K562 (cell line): ENCODE data around the gene ANKRD13B. TPM values are rescaled to one million over a fixed set of nuclear protein-coding genes. Genes with fewer than 3 reads are reported as not detected.

ENCODE experiments used
- CHD7 ChIP-seq: fragments of 200-600 bp; sonication (generic); IDR thresholded peaks from one replicate; pipeline ENCODE4 v1.6.1; 2012; ENCODE audit warnings: mild to moderate bottlenecking, low read depth, low read length, inconsistent platforms
- CREB3 ChIP-seq: fragments of 450-650 bp; conservative IDR thresholded peaks from 2 replicates; pipeline ENCODE4 v1.6.1; 2016; ENCODE audit warnings: missing genetic modification characterization, low read depth, mild to moderate bottlenecking, missing compliant biosample characterization, moderate library complexity
- YBX1 ChIP-seq: fragments of 450-650 bp; IDR thresholded peaks from 2 replicates; pipeline ENCODE4 v1.7.1; 2016; ENCODE audit warnings: mild to moderate bottlenecking
- ZBED1 ChIP-seq: IDR thresholded peaks from 2 replicates; pipeline ENCODE4 v1.6.1; 2014
- ZNF518B ChIP-seq: fragments of 250-450 bp; sonication (Bioruptor Pico); IDR thresholded peaks from 2 replicates; pipeline ENCODE4 v1.5.0; 2021; ENCODE audit warnings: mild to moderate bottlenecking, moderate library complexity
- ZNF639 ChIP-seq, 2 experiments: fragments of 200-800 bp in 1 of 2; sonication (Bioruptor generic) in 1 of 2; sonication (generic) in 1 of 2; formaldehyde crosslinking in 1 of 2; IDR thresholded peaks in 1 of 2; conservative IDR thresholded peaks in 1 of 2; 2 replicates each; pipeline versions ENCODE4 v1.5.0 to v1.6.1; 2016 to 2020; ENCODE audit warnings: missing compliant biosample characterization in 1 of 2, missing genetic modification characterization in 1 of 2, missing genetic modification reagents in 1 of 2
- polyA plus RNA-seq, 8 experiments: library from polyadenylated mRNA; depleted of rRNA in 4 of 8; stranded (reverse) in 5 of 8; unstranded in 3 of 8; fragments of >200 nt; fragmentation: Nextera tagmentation in 2 of 8; fragmentation: Illumina TruSeq in 1 of 8; extraction: Ambion mirVana in 2 of 8; extraction: Trizol in 1 of 8; gene quantifications; 2 replicates each; pipeline versions ENCODE4 v1.2.1 to v1.2.3, GENCODE V29; 2011 to 2014; ENCODE audit warnings: inconsistent platforms in 1 of 8, missing spikeins in 1 of 8
- total RNA-seq, 7 experiments: library from RNA; depleted of rRNA in 6 of 7; stranded (reverse); fragments of >200 nt in 6 of 7; fragmentation: Illumina TruSeq in 2 of 7; extraction: Trizol in 2 of 7; gene quantifications; 2 replicates each; pipeline versions ENCODE4 v1.2.1 to v1.2.3, GENCODE V29; 2011 to 2021; ENCODE audit warnings: low replicate concordance in 1 of 7

ANKRD13B gene
- total and polyA plus RNA-seq, 9 of the 15 experiments (the other 6 are each of a cell fraction or from before 2014, with no cell fraction given), result 0.15 to 28.1 (median 4.6) TPM

GRCh38 chr17:29633886-29634285, 41.0 kb downstream of the ANKRD13B start (continued):
- TF ChIP-seq ZNF639 (CRISPR knock-in tag; conservative IDR thresholded peaks at IDR 0.05 in 1 of 2, IDR thresholded peaks at IDR 0.05 in 1 of 2) (no peak), YBX1 (no peak), ZNF518B (CRISPR knock-in tag) (no peak), ZBED1 (no peak), CREB3 (no peak), CHD7 (no peak)
